ENCODE results near the gene SLC25A19.
"Not testable (repeated sequence)": the region's sequence is repeated elsewhere in the genome, so short reads cannot be mapped to it uniquely, and the experiment has no call there.

SLC25A19 gene

GRCh38 chr17:75301049-75301448 is 11.8 kb upstream of the SLC25A19 start:
- DNase-seq = no peak

GRCh38 chr17:75300280-75300679 is 11.0 kb upstream of the SLC25A19 start:
- DNase-seq = no peak

- DNase-seq = no peak
Measured at GRCh38 chr17:75295201-75296158, 6.2 kb upstream of the SLC25A19 start.

GRCh38 chr17:75292810-75293448 is 3.7 kb upstream of the SLC25A19 start:
- DNase-seq = not testable (repeated sequence)

GRCh38 chr17:75289832-75290337 is 652 bp upstream of the SLC25A19 start:
- peak; percentile 58 to 74 for DNase-seq

- DNase-seq = peak; percentile 30 to 39
Measured at GRCh38 chr17:75288770-75289114, 491 bp downstream of the SLC25A19 start.

- DNase-seq = no peak
Measured at GRCh38 chr17:75288359-75288758, 874 bp downstream of the SLC25A19 start.

- DNase-seq = no peak
Measured at GRCh38 chr17:75287221-75287620, 2.0 kb downstream of the SLC25A19 start.

- DNase-seq = no peak
Measured at GRCh38 chr17:75285123-75285522, 4.1 kb downstream of the SLC25A19 start.

- DNase-seq = not testable (repeated sequence)
Measured at GRCh38 chr17:75280189-75280588, 9.0 kb downstream of the SLC25A19 start.

GRCh38 chr17:75277664-75278071 is 11.6 kb downstream of the SLC25A19 start:
- DNase-seq = no peak

GRCh38 chr17:75273977-75274708 is 15.1 kb downstream of the SLC25A19 start:
- no peak for DNase-seq

- DNase-seq = no peak
Measured at GRCh38 chr17:75272848-75273184, 16.4 kb downstream of the SLC25A19 start.

GRCh38 chr17:75271955-75272847 is 17.0 kb downstream of the SLC25A19 start:
- no peak for DNase-seq

- DNase-seq = peak; percentile 84 to 90
Measured at GRCh38 chr17:75271233-75271954, 17.8 kb downstream of the SLC25A19 start.

GRCh38 chr17:75270966-75271232 is 18.3 kb downstream of the SLC25A19 start, which contains the start of gene MIF4GD:
TSS of gene MIF4GD (minus strand) at chr17:75271231. CDS start at chr17:75270195, 1,036 bp downstream.
- DNase-seq = no peak

GRCh38 chr17:75270218-75270965 is 18.8 kb downstream of the SLC25A19 start:
- peak; percentile 33 to 60 for DNase-seq

GRCh38 chr17:75269844-75270217 is 19.4 kb downstream of the SLC25A19 start:
- DNase-seq = no peak

GRCh38 chr17:75267411-75268232 is 21.6 kb downstream of the SLC25A19 start:
- DNase-seq = no peak

GRCh38 chr17:75267153-75267410 is 22.2 kb downstream of the SLC25A19 start:
- no peak for DNase-seq

All from stimulated activated CD4-positive, alpha-beta T cell treated with anti-CD3 and anti-CD28 coated beads, Interleukin-4, amount 100 ng/mL, for 4 hours (primary cell).